K562 (cell line): Measurements from ENCODE around the gene MCEE. TPM values are rescaled to one million over a fixed set of nuclear protein-coding genes. Genes with fewer than 3 reads are reported as not detected.
"Not testable (repeated sequence)": the region's sequence is repeated elsewhere in the genome, so short reads cannot be mapped to it uniquely, and the experiment has no call there.

Experiments
- ATAC-seq: fragments of 200-7000 bp; cut with Tn5 transposase; 3 replicates; pipeline ENCODE4 v1.9.1; 2020; ENCODE audit warnings: moderate library complexity
- BruUV-seq: library from RNA; stranded (reverse); fragments of 400-500 nt; replicated peaks from 2 replicates; lab custom pipeline; 2021; lab: Mats Ljungman, UMichigan
- CTCF ChIA-PET: fragments of 300-600 bp; formaldehyde crosslinking; extraction: SDS; loops from one replicate; lab custom pipeline; 2021; ENCODE audit warnings: low intra/inter-chr PET ratio; lab: Yijun Ruan, JAX
- POLR2A ChIA-PET: fragments of 300-600, 350-650 bp; sonication (Branson Sonifier 250); formaldehyde crosslinking; extraction: SDS; loops from one replicate; lab custom pipeline; 2021; ENCODE audit warnings: antibody characterized with exemption, inconsistent platforms; lab: Yijun Ruan, JAX
- DNase-seq, 4 experiments: peaks; one replicate each; pipeline versions ENCODE4 v3.0.0 to v3.0.0-alpha.2; 2011 to 2018; ENCODE audit warnings: low spot score in 3 of 4, mixed read lengths in 3 of 4; ENCODE audit errors: extremely low read depth in 1 of 4
- FAIRE-seq: peaks from 2 replicates; lab custom pipeline; 2011; peaks lifted over from hg19 to GRCh38; lab: Jason Lieb, UNC
- H2AFZ ChIP-seq: 2 replicates; pipeline ENCODE4 v1.6.0; 2011; ENCODE audit warnings: low read depth, low read length, control low read depth, inconsistent platforms
- H3K27ac ChIP-seq: fragments of 200-600 bp; 3 replicates; pipeline ENCODE4 v1.8.0; 2011; ENCODE audit warnings: low read depth, mild to moderate bottlenecking, control low read depth, inconsistent platforms, low read length, moderate library complexity, mixed read lengths; ENCODE audit errors: extremely low read depth
- H3K27me3 ChIP-seq, 2 experiments: fragments of 300-600 bp in 1 of 2; 2 replicates in 1 of 2; 3 replicates in 1 of 2; pipeline versions ENCODE4 v1.6.0 to v1.8.0; 2011; ENCODE audit warnings: inconsistent platforms in 2 of 2, low read length in 2 of 2, mild to moderate bottlenecking in 1 of 2, mixed read lengths in 1 of 2, moderate library complexity in 1 of 2; ENCODE audit not compliant: control insufficient read depth in 2 of 2, insufficient read depth in 2 of 2
- H3K36me3 ChIP-seq: fragments of 300-600 bp; 3 replicates; pipeline ENCODE4 v1.8.0; 2011; ENCODE audit warnings: mild to moderate bottlenecking, low read length, inconsistent platforms; ENCODE audit not compliant: control insufficient read depth, insufficient read depth
- H3K4me1 ChIP-seq, 2 experiments: fragments of 200-600 bp in 1 of 2; replicated peaks in 1 of 2; 2 replicates in 1 of 2; 3 replicates in 1 of 2; pipeline versions ENCODE4 v1.5.1 to v1.8.0; 2011; ENCODE audit warnings: inconsistent platforms in 2 of 2, low read length in 2 of 2, mild to moderate bottlenecking in 1 of 2, mixed read lengths in 1 of 2, moderate library complexity in 1 of 2; ENCODE audit not compliant: control insufficient read depth in 2 of 2, insufficient read depth in 2 of 2
- H3K4me2 ChIP-seq: 2 replicates; pipeline ENCODE4 v1.6.1; 2011; ENCODE audit warnings: low read length, control low read depth, inconsistent platforms, mixed read lengths; ENCODE audit not compliant: insufficient read depth
- H3K4me3 ChIP-seq: fragments of 200-600 bp; sonication (generic), shearing (Covaris generic); 2 replicates; pipeline ENCODE4 v1.5.1; 2016; ENCODE audit warnings: control low read depth, inconsistent platforms
- H3K79me2 ChIP-seq: fragments of 200-600 bp; 3 replicates; pipeline ENCODE4 v1.8.0; 2011; ENCODE audit warnings: low read length, inconsistent platforms; ENCODE audit not compliant: control insufficient read depth, insufficient read depth
- H3K9ac ChIP-seq, 2 experiments: 2 replicates each; pipeline versions ENCODE4 v1.6.0 to v1.6.1; 2011; ENCODE audit warnings: low read depth in 2 of 2, low read length in 2 of 2, control low read depth in 1 of 2, inconsistent platforms in 1 of 2, mild to moderate bottlenecking in 1 of 2, mixed read lengths in 1 of 2; ENCODE audit not compliant: insufficient read depth in 1 of 2
- H3K9me1 ChIP-seq: one replicate; pipeline ENCODE4 v1.6.0; 2011; ENCODE audit warnings: inconsistent platforms, mild to moderate bottlenecking, low read length, moderate library complexity; ENCODE audit not compliant: control insufficient read depth, insufficient read depth
- H3K9me3 ChIP-seq: replicated peaks from 2 replicates; pipeline ENCODE4 v1.5.1; 2011; ENCODE audit warnings: low read depth, low read length, inconsistent platforms; ENCODE audit not compliant: control insufficient read depth, insufficient read depth
- H4K20me1 ChIP-seq: replicated peaks from 2 replicates; pipeline ENCODE4 v1.6.1; 2011; ENCODE audit warnings: low read length, inconsistent platforms, mixed read lengths; ENCODE audit not compliant: control insufficient read depth, insufficient read depth
- CTCF ChIP-seq, 3 experiments: IDR thresholded peaks in 2 of 3; conservative IDR thresholded peaks in 1 of 3; 2 replicates each; pipeline ENCODE4 v1.5.1; 2011 to 2012; ENCODE audit warnings: low read length in 3 of 3, mild to moderate bottlenecking in 3 of 3, control low read depth in 2 of 3, improper control_type of control experiment in 1 of 3, inconsistent platforms in 1 of 3, low read depth in 1 of 3, mixed read lengths in 1 of 3, moderate library complexity in 1 of 3; ENCODE audit not compliant: insufficient read depth in 2 of 3
- ZNF263 ChIP-seq: sonication (generic); formaldehyde crosslinking; IDR thresholded peaks from 2 replicates; pipeline ENCODE4 v1.8.0; 2022; ENCODE audit warnings: mild to moderate bottlenecking, missing genetic modification reagents, borderline replicate concordance
- WGBS: fragments of 100-300 bp; shearing (Covaris generic); methylation state at CpG from one replicate; pipeline ENCODE4 v1.1.6; 2016; ENCODE audit warnings: low coverage, mixed read lengths; ENCODE audit not compliant: insufficient coverage; ENCODE audit errors: missing lambda C conversion rate; 5-methylcytosine and 5-hydroxymethylcytosine counted together
- in situ Hi-C: fragments of 300-500 bp; cut with MboI; formaldehyde crosslinking; loops from 4 replicates; pipeline ENCODE4 v1.15.0; 2018; ENCODE audit warnings: inconsistent platforms, mixed read lengths
- intact Hi-C: fragments of 100-400 bp; cut with micrococcal nuclease; formaldehyde crosslinking; loops from 2 replicates; pipeline ENCODE4 v1.14.2; 2022
- polyA plus RNA-seq, 8 experiments: library from polyadenylated mRNA; depleted of rRNA in 4 of 8; stranded (reverse) in 5 of 8; unstranded in 3 of 8; fragments of >200 nt; fragmentation: Nextera tagmentation in 2 of 8; fragmentation: Illumina TruSeq in 1 of 8; extraction: Ambion mirVana in 2 of 8; extraction: Trizol in 1 of 8; gene quantifications; 2 replicates each; pipeline versions ENCODE4 v1.2.1 to v1.2.3, GENCODE V29; 2011 to 2014; ENCODE audit warnings: inconsistent platforms in 1 of 8, missing spikeins in 1 of 8
- total RNA-seq, 7 experiments: library from RNA; depleted of rRNA in 6 of 7; stranded (reverse); fragments of >200 nt in 6 of 7; fragmentation: Illumina TruSeq in 2 of 7; extraction: Trizol in 2 of 7; gene quantifications; 2 replicates each; pipeline versions ENCODE4 v1.2.1 to v1.2.3, GENCODE V29; 2011 to 2021; ENCODE audit warnings: low replicate concordance in 1 of 7

The MCEE gene
- total and polyA plus RNA-seq, 9 of the 15 experiments (the other 6 are each of a cell fraction or from before 2014, with no cell fraction given): 15.6 to 49.1 (median 24.5) TPM

- H3K4me1 ChIP-seq, H3K9ac ChIP-seq, FAIRE-seq, H3K4me3 ChIP-seq, H2AFZ ChIP-seq, H3K79me2 ChIP-seq, H3K27me3 ChIP-seq, BruUV-seq, H3K27ac ChIP-seq, in situ Hi-C loops, intact Hi-C loops, H4K20me1 ChIP-seq, CTCF ChIA-PET, H3K4me2 ChIP-seq, H3K9me3 ChIP-seq, H3K9me1 ChIP-seq, DNase-seq: not testable (repeated sequence)
- peak; percentile 57; the same call in 2 of the 3 replicates for ATAC-seq
- TF ChIP-seq CTCF (IDR thresholded peaks at IDR 0.05 in 2 of 3, conservative IDR thresholded peaks at IDR 0.05 in 1 of 3; ENCODE audit: insufficient read depth in 2 of 3, low read depth in 1 of 3, low read length in 3 of 3): peak in 1 of 3 experiments; percentile 0; a peak in 1 of 6 replicates
- peaks cover 19% of the 10 kb centered on the region for H3K36me3 ChIP-seq
- POLR2A ChIA-PET: interaction anchor here (0.6 kb wide), 1 partner anchor 16 kb away, joined by 3 read pairs; no protein-coding TSS in a partner anchor
- WGBS: 31% methylated on average over 6 of the region's 6 CpGs
Measured at GRCh38 chr2:71106463-71106862, 23.6 kb downstream of the MCEE start.

DNA sequence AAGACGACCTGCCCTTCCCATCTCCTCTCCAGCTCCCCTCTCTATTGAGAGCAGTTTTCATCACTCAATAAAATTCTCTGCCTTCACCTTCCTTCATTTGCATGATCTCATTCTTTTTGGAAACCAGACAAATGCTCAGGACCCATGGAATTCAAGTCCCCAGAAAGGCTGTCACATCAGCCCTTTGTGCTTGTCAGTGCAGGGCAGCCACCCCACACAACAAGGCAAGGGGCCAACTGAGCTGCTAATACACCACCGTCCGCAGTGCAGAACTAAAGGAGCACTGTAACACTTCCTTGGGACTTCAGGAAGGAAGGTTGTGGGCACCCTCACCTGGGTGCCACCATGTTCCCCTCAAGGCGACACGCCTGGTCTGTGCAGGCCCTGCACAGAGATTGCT lies 26.2 kb downstream of the MCEE start:
- TF ChIP-seq ZNF263: no peak
- TF ChIP-seq, all 486 proteins: peak for 0
- WGBS: 54% methylated on average over 5 of the region's 5 CpGs
- ChIA-PET CTCF (no interaction called here), POLR2A (interaction anchor here (1.5 kb wide), 1 partner anchor 14 kb away, joined by 4 read pairs; no protein-coding TSS in a partner anchor)
- H3K9me3 ChIP-seq: no peaks in the 10 kb centered on the region
- H3K36me3 ChIP-seq: peaks cover 7% of the 10 kb centered on the region; the same call in 2 of the 3 replicates
- H3K27ac ChIP-seq: no peak overlapping the region
- no peak overlapping the region for H2AFZ ChIP-seq
- DNase-seq: no peak
- no peak overlapping the region for H3K9ac ChIP-seq
- intact Hi-C loops: no loop called here
- no peak overlapping the region for H3K4me3 ChIP-seq
- no peak for FAIRE-seq
- no peaks in the 10 kb centered on the region for H4K20me1 ChIP-seq
- no TSS peak for BruUV-seq
- H3K27me3 ChIP-seq: no peaks in the 10 kb centered on the region
- H3K9me1 ChIP-seq: no peaks in the 10 kb centered on the region
- no peaks in the 10 kb centered on the region for H3K79me2 ChIP-seq
- H3K4me2 ChIP-seq: no peak overlapping the region
- ATAC-seq: no peak; the same call in 2 of the 3 replicates
- no peaks in the 10 kb centered on the region for H3K4me1 ChIP-seq
- in situ Hi-C loops: no loop called here
